ENCODE data around the gene ECHDC1.

The ECHDC1 gene

GRCh38 chr6:127249621-127250020 is 93.8 kb downstream of the ECHDC1 start:
- no peak for TF ChIP-seq CTCF (IDR thresholded peaks at IDR 0.05; ENCODE audit: low read depth, low read length)
- H3K4me3 ChIP-seq (ENCODE audit: low read depth, low read length): no peak overlapping the region

GRCh38 chr6:127247114-127248096 is 96.0 kb downstream of the ECHDC1 start:
- no peak overlapping the region for H3K4me3 ChIP-seq (ENCODE audit: low read depth, low read length)
- no peak for TF ChIP-seq CTCF (IDR thresholded peaks at IDR 0.05; ENCODE audit: low read depth, low read length)

GRCh38 chr6:127243501-127243900 is 99.9 kb downstream of the ECHDC1 start:
- H3K4me3 ChIP-seq (ENCODE audit: low read depth, low read length): no peak overlapping the region
- TF ChIP-seq CTCF (IDR thresholded peaks at IDR 0.05; ENCODE audit: low read depth, low read length): no peak

Data from WI38 (cell line).